GM10248 (cell line): ENCODE measurements around the gene BMP3.
A peak's percentile ranks its signal among the peaks of the same experiment; 100 is the strongest.

ENCODE experiments used
- CTCF ChIA-PET: fragments of 300-600 bp; sonication (Branson Sonifier 250); formaldehyde crosslinking; extraction: SDS; loops from one replicate; lab custom pipeline; 2021; ENCODE audit warnings: antibody characterized with exemption; lab: Yijun Ruan, JAX
- POLR2A ChIA-PET: fragments of 350-650 bp; sonication (Branson Sonifier 250); formaldehyde crosslinking; extraction: SDS; loops from one replicate; lab custom pipeline; 2020; ENCODE audit warnings: antibody characterized with exemption; lab: Yijun Ruan, JAX
- DNase-seq: peaks from one replicate; pipeline ENCODE4 v3.0.0; 2012; ENCODE audit errors: extremely low spot score
- TF ChIP-seq, protein P1 (sequence below): IDR thresholded peaks from 2 replicates; pipeline ENCODE4 v1.5.1; 2012; ENCODE audit warnings: mild to moderate bottlenecking, low read depth; ENCODE audit errors: extremely low read depth, missing control alignments, control extremely low read depth

BMP3 gene

GRCh38 chr4:81039351-81039972 is 9.0 kb downstream of the BMP3 start:
- POLR2A ChIA-PET = no interaction called here
- no peak for DNase-seq
- CTCF ChIA-PET = interaction anchor here (0.7 to 3.1 kb wide), 17 partner anchors 9 to 837 kb away, joined by 3 to 36 read pairs (median 4); partner anchors contain the start of gene BMP3
- TF ChIP-seq, protein P1, sequence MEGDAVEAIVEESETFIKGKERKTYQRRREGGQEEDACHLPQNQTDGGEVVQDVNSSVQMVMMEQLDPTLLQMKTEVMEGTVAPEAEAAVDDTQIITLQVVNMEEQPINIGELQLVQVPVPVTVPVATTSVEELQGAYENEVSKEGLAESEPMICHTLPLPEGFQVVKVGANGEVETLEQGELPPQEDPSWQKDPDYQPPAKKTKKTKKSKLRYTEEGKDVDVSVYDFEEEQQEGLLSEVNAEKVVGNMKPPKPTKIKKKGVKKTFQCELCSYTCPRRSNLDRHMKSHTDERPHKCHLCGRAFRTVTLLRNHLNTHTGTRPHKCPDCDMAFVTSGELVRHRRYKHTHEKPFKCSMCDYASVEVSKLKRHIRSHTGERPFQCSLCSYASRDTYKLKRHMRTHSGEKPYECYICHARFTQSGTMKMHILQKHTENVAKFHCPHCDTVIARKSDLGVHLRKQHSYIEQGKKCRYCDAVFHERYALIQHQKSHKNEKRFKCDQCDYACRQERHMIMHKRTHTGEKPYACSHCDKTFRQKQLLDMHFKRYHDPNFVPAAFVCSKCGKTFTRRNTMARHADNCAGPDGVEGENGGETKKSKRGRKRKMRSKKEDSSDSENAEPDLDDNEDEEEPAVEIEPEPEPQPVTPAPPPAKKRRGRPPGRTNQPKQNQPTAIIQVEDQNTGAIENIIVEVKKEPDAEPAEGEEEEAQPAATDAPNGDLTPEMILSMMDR = no peak

DNA sequence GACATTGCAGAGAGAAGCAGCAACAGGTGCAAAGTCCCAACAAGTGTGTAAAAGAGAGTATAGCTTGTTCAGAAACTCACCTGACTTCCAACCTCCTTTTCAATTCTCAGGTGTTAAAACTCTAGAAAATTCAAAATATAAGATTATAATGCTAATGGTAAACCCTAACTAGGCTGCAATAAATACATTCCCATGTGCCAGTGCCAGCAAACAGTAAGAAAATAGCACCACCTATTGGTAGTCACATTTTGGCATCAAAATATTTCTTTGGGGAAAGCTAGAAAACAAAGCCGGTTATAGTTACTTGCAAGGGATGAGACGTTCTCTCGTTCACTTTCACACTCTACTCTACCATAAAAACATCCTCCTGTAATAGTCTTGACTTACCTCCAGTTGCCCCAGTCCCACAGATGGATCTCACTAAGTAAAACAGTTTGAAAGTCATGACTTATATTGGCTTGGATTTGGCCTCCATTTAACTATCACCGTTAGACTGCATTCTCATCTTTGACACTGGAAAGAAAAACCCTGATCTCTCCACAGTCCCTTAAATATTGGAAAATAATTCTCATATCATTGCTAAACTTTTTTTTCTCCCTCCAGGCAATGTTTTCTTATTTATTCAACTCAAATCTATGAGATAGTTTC is 9.6 kb downstream of the BMP3 start:
- no peak for DNase-seq
- POLR2A ChIA-PET = no interaction called here
- CTCF ChIA-PET = interaction anchor here (0.7 to 3.1 kb wide), 18 partner anchors 10 to 838 kb away, joined by 3 to 36 read pairs (median 4); partner anchors contain the start of gene BMP3
- TF ChIP-seq, protein P1 = peak; percentile 63

DNA sequence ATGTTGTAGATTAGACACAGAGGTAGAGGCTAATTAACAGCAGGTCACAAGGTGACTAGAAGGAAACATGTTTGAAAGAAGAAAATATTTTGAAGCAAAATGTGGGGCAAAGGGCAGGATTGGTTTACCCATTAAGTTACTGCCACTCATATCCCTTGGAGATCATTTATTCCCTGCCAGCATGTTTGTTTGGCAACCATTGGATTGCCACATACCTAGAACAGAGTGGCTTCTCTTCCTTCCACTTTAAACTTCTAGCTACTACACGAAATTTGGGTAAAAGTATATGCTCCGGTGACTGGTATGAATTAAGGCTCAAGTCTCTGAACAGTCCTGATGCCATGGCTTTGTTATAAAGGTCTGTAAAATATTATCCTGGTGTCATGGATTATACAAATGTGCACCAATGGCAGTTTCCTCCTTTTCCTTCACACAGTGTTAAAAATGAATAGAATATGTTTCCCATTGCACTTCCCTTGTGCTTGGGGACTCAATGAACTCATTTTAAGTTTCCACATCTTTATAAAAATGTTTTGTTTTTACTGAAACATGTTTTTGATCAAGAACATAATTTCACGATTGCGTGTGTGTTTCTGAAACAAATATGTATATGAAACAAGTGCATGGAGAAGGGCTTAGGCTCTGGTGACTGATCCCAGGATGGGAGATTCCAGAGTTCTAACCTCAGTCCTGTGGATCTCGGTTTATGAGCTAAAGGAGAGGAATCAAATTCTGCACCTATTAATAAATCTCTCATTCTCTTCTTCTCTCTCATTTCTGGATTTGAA is 12.3 kb downstream of the BMP3 start:
- DNase-seq = no peak
- ChIA-PET CTCF (interaction anchor here (1.0 to 2.6 kb wide), 6 partner anchors 9 to 686 kb away, joined by 3 to 8 read pairs (median 3); no protein-coding TSS in a partner anchor), POLR2A (no interaction called here)
- TF ChIP-seq, protein P1 = no peak

DNA sequence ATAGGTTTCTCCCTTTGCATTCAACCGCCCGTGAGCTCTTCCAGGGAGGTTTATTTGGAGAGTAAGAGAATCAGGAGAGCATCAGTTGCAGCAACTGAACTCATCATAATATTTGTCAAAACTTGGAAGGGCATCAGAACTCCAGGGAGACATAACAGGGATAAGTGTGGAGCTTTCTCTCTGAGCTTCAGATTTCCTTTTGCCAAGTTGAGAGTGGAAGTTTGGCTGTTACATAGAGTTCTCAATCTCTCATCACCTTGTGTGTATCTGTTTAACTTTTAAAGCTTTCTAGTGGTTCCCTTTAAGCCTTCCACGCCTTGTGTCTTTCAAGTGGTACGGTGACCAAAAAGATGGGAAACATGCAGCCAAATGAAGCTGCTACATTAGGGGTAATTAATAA is 18.8 kb downstream of the BMP3 start:
- TF ChIP-seq, protein P1 = no peak
- CTCF ChIA-PET = interaction anchor here (0.8 to 5.2 kb wide), 7 partner anchors 8 to 835 kb away, joined by 3 to 36 read pairs (median 5); no protein-coding TSS in a partner anchor
- POLR2A ChIA-PET = no interaction called here
- DNase-seq = no peak

GRCh38 chr4:81049907-81050306 is 19.4 kb downstream of the BMP3 start:
- CTCF ChIA-PET = interaction anchor here (1.2 to 5.2 kb wide), 6 partner anchors 8 to 836 kb away, joined by 3 to 36 read pairs (median 5); no protein-coding TSS in a partner anchor
- TF ChIP-seq, protein P1 = no peak
- POLR2A ChIA-PET = no interaction called here
- no peak for DNase-seq
